BE2C (cell line): Measurements from ENCODE around the gene ADAM19.

Source experiments
- DNase-seq: peaks from one replicate; pipeline ENCODE4 v3.0.0-alpha.2; 2020
- H3K27me3 ChIP-seq: fragments of 250-450 bp; sonication (Bioruptor Pico); 2 replicates; pipeline ENCODE4 v1.5.1; 2020; ENCODE audit warnings: mild to moderate bottlenecking
- H3K36me3 ChIP-seq: fragments of 250-450 bp; sonication (Bioruptor Pico); 2 replicates; pipeline ENCODE4 v1.5.1; 2020; ENCODE audit warnings: mild to moderate bottlenecking
- H3K4me1 ChIP-seq: fragments of 250-450 bp; sonication (Bioruptor Pico); 2 replicates; pipeline ENCODE4 v1.5.1; 2020
- H3K4me3 ChIP-seq: 2 replicates; pipeline ENCODE4 v1.5.1; 2011; ENCODE audit warnings: low read depth, low read length
- H3K9me3 ChIP-seq: fragments of 250-450 bp; sonication (Bioruptor Pico); 2 replicates; pipeline ENCODE4 v1.5.1; 2020
- TF ChIP-seq, protein P1 (sequence below): IDR thresholded peaks from 2 replicates; pipeline ENCODE4 v1.5.1; 2012; ENCODE audit warnings: mild to moderate bottlenecking, low read depth, low read length

Gene ADAM19

DNA sequence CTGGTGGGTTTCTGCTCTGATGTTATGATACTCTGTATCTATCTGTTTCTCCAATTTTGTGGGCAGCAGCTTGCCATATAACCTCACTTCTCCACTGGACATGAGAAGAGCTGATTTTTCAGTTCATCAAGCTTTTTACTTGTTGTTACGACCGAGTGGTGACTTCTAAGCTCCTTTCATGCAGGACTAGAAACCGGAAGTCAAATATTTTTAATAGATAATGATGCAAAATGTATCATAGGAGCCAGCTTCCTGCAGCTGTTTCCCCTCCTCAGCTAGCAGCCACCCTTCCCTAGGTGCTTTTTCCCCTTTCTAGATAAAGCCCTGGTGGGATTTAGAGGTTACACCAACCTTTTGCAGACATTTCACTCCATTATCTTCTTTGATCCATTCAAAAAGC is 17.0 kb upstream of the ADAM19 start:
- H3K4me1 ChIP-seq, result no peaks in the 10 kb centered on the region
- TF ChIP-seq, protein P1, sequence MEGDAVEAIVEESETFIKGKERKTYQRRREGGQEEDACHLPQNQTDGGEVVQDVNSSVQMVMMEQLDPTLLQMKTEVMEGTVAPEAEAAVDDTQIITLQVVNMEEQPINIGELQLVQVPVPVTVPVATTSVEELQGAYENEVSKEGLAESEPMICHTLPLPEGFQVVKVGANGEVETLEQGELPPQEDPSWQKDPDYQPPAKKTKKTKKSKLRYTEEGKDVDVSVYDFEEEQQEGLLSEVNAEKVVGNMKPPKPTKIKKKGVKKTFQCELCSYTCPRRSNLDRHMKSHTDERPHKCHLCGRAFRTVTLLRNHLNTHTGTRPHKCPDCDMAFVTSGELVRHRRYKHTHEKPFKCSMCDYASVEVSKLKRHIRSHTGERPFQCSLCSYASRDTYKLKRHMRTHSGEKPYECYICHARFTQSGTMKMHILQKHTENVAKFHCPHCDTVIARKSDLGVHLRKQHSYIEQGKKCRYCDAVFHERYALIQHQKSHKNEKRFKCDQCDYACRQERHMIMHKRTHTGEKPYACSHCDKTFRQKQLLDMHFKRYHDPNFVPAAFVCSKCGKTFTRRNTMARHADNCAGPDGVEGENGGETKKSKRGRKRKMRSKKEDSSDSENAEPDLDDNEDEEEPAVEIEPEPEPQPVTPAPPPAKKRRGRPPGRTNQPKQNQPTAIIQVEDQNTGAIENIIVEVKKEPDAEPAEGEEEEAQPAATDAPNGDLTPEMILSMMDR, result no peak
- H3K9me3 ChIP-seq, result no peaks in the 10 kb centered on the region
- no peaks in the 10 kb centered on the region for H3K27me3 ChIP-seq
- no peak overlapping the region for H3K4me3 ChIP-seq
- no peak for DNase-seq
- H3K36me3 ChIP-seq, result no peaks in the 10 kb centered on the region

DNA sequence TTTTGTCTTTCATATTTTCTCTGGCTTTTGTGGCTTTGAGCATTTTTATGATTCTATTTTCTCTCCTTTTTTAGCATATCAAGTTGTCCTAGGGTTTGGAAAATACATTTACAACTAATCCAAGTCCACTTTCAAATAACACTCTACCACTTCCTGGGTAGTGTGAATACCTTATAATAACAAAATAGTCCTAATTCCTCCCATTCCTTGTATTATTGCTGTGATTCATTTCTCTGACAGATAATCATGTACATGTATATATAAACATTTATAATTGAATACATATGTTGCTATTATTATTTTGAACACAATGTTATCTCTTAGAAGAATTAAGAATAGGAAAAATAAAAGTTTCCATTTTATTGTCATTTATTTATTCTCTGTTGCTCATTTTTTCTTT is 14.9 kb upstream of the ADAM19 start:
- Histone ChIP-seq H3K36me3 (no peaks in the 10 kb centered on the region), H3K4me3 (no peak overlapping the region), H3K9me3 (no peaks in the 10 kb centered on the region), H3K27me3 (no peaks in the 10 kb centered on the region), H3K4me1 (no peaks in the 10 kb centered on the region)
- TF ChIP-seq, protein P1, result no peak
- DNase-seq, result no peak

DNA sequence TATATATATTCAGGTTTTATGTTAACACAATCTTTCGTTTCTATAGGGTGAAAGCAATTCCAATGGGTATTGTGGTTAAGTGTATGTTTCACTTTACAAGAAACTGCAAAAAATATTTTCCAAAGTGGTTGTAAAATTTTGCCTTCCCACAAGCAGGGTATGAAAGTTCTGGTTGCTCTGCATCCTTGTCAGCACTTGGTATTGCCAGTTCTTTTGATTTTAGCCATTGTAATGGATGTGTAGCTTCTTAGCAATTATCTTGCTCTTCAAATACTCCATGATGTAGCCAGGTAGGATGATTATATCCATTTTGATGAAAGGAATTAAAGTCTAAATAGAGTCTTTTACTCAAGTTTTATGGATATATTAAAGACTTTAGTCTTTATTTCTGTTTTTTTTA is 9.1 kb upstream of the ADAM19 start:
- Histone ChIP-seq H3K4me1 (no peaks in the 10 kb centered on the region), H3K27me3 (no peaks in the 10 kb centered on the region), H3K36me3 (no peaks in the 10 kb centered on the region), H3K4me3 (no peak overlapping the region), H3K9me3 (no peaks in the 10 kb centered on the region)
- no peak for DNase-seq
- TF ChIP-seq, protein P1, result no peak

GRCh38 chr5:157582731-157583620 is 7.4 kb upstream of the ADAM19 start:
- H3K4me1 ChIP-seq, result no peaks in the 10 kb centered on the region

DNA sequence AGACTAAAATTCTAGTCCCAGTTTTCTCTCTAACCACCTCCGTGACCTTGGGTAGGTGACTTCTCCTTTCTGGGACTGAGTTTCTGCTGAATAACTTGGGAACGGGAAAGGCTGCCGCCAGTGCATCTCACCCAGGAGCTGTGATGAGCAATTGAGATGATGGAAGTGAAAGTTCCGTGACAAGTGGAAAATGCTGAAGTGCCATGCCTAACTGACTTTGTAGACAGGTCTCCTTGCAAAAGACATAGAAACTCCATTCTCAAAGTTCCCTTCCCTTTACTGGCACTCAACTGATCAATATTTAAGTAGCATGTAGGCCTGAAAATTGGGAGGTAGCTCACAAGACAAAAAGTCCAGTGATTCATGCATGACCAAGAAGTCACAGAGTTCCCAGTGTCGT is 6.3 kb upstream of the ADAM19 start:
- Histone ChIP-seq H3K27me3 (peaks cover 2% of the 10 kb centered on the region), H3K36me3 (no peaks in the 10 kb centered on the region), H3K4me3 (no peak overlapping the region), H3K4me1 (no peaks in the 10 kb centered on the region), H3K9me3 (no peaks in the 10 kb centered on the region)
- no peak for DNase-seq
- TF ChIP-seq, protein P1, result no peak

More at GRCh38 chr5:157582731-157583620, 7.4 kb upstream of the ADAM19 start:
- H3K4me3 ChIP-seq, result no peak overlapping the region
- H3K27me3 ChIP-seq, result no peaks in the 10 kb centered on the region
- H3K36me3 ChIP-seq, result no peaks in the 10 kb centered on the region
- TF ChIP-seq, protein P1, result no peak; the same call in 1 of the 2 replicates
- DNase-seq, result no peak
- H3K9me3 ChIP-seq, result no peaks in the 10 kb centered on the region

GRCh38 chr5:157578079-157578780 is 2.7 kb upstream of the ADAM19 start:
- no peaks in the 10 kb centered on the region for H3K36me3 ChIP-seq
- H3K4me1 ChIP-seq, result no peaks in the 10 kb centered on the region
- H3K9me3 ChIP-seq, result no peaks in the 10 kb centered on the region
- no peak overlapping the region for H3K4me3 ChIP-seq
- TF ChIP-seq, protein P1, result no peak
- DNase-seq, result no peak
- H3K27me3 ChIP-seq, result peaks cover 31% of the 10 kb centered on the region
